Breast epithelium (tissue), 4 donors: ENCODE results near the gene PRDM2. TPM values are rescaled to one million over a fixed set of nuclear protein-coding genes. Genes with fewer than 3 reads are reported as not detected.

ENCODE experiments used
- DNase-seq, 2 donors: peaks; one replicate each; pipeline ENCODE4 v3.0.0-alpha.2; 2019; ENCODE audit warnings: low spot score in 2 of 2
- H3K27ac ChIP-seq, 2 donors: fragments of 200-600 bp; sonication (generic) in 1 of 2; one replicate each; pipeline ENCODE4 v1.5.1; 2016 to 2019; ENCODE audit warnings: mild to moderate bottlenecking in 1 of 2
- H3K27me3 ChIP-seq, 2 donors: fragments of 200-600 bp; sonication (generic) in 1 of 2; one replicate each; pipeline versions ENCODE4 v1.5.1 to v1.6.0; 2017 to 2019; ENCODE audit warnings: control low read depth in 1 of 2, mild to moderate bottlenecking in 1 of 2
- H3K36me3 ChIP-seq: fragments of 200-600 bp; one replicate; pipeline ENCODE4 v1.5.1; 2019
- H3K4me1 ChIP-seq, 2 donors: fragments of 200-600 bp; sonication (generic); one replicate each; pipeline ENCODE4 v1.5.1; 2016 to 2019; ENCODE audit warnings: control low read depth in 1 of 2
- H3K4me3 ChIP-seq, 3 donors: fragments of 200-600 bp; sonication (generic); 1 replicate in 2 of 3; 2 replicates in 1 of 3; pipeline ENCODE4 v1.5.1; 2016 to 2019; ENCODE audit warnings: mild to moderate bottlenecking in 3 of 3, moderate library complexity in 2 of 3
- H3K9me3 ChIP-seq, 2 donors: fragments of 200-600 bp; sonication (generic) in 1 of 2; one replicate each; pipeline ENCODE4 v1.5.1; 2016 to 2019; ENCODE audit warnings: control low read depth in 1 of 2
- POLR2A ChIP-seq: fragments of 450-650 bp; IDR thresholded peaks from one replicate; pipeline ENCODE4 v1.6.1; 2016; ENCODE audit warnings: antibody characterized with exemption, mild to moderate bottlenecking, moderate library complexity
- POLR2AphosphoS5 ChIP-seq, 3 donors: sonication (generic); formaldehyde crosslinking; IDR thresholded peaks; one replicate each; pipeline ENCODE4 v1.6.1; 2017; ENCODE audit warnings: antibody characterized with exemption in 3 of 3
- intact Hi-C: fragments of 100-400 bp; cut with DNase I; formaldehyde crosslinking; loops from one replicate; pipeline ENCODE4 v1.15.1; 2023; ENCODE audit warnings: low total_unique reads
- total RNA-seq, 3 donors: library from RNA; depleted of rRNA; stranded (reverse); fragments of >200 nt; gene quantifications; one replicate each; pipeline ENCODE4 v1.1.0, GENCODE V29; 2016
- TF ChIP-seq, protein P1 (sequence below), 3 donors: fragments of 450-650 bp; IDR thresholded peaks; one replicate each; pipeline ENCODE4 v1.5.1; 2016 to 2017; ENCODE audit warnings: antibody characterized with exemption in 3 of 3, mild to moderate bottlenecking in 3 of 3, moderate library complexity in 3 of 3

Gene PRDM2
- total RNA-seq, 3 donors from 2014 or later = 45.6 to 57.1 (median 47.2) TPM

DNA sequence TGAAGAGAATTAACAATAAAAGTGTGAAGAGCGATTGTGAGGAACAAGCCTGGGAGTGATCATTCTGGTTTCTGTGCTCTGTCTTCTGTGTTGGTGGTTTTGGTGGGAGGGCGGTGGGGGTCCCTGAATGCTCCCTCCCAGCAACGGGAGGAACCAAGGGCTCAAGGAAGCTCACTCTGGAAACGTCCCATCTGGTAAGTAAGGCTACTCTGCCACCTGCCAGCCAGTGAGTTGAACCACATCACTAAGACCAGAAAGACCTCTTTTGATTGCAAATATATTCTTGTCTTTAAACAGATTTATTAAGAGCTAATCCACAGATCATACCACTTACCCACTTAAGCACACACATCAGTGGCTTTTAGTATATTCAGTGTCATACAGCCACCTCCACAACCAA lies 125.0 kb downstream of the PRDM2 start:
- intact Hi-C loops = no loop called here
- peak in 1 of 2 donors; percentile 15 for DNase-seq
- Histone ChIP-seq H3K36me3 (no peaks in the 10 kb centered on the region), H3K27ac (no peak overlapping the region), H3K4me1 (peaks cover 0 to 4% of the 10 kb centered on the region in 2 donors), H3K27me3 (no peaks in the 10 kb centered on the region), H3K4me3 (no peak overlapping the region), H3K9me3 (no peaks in the 10 kb centered on the region)
- TF ChIP-seq POLR2AphosphoS5 (IDR thresholded peaks at IDR 0.05) = no peak
- TF ChIP-seq, protein P1, sequence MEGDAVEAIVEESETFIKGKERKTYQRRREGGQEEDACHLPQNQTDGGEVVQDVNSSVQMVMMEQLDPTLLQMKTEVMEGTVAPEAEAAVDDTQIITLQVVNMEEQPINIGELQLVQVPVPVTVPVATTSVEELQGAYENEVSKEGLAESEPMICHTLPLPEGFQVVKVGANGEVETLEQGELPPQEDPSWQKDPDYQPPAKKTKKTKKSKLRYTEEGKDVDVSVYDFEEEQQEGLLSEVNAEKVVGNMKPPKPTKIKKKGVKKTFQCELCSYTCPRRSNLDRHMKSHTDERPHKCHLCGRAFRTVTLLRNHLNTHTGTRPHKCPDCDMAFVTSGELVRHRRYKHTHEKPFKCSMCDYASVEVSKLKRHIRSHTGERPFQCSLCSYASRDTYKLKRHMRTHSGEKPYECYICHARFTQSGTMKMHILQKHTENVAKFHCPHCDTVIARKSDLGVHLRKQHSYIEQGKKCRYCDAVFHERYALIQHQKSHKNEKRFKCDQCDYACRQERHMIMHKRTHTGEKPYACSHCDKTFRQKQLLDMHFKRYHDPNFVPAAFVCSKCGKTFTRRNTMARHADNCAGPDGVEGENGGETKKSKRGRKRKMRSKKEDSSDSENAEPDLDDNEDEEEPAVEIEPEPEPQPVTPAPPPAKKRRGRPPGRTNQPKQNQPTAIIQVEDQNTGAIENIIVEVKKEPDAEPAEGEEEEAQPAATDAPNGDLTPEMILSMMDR (IDR thresholded peaks at IDR 0.05) = no peak

DNA sequence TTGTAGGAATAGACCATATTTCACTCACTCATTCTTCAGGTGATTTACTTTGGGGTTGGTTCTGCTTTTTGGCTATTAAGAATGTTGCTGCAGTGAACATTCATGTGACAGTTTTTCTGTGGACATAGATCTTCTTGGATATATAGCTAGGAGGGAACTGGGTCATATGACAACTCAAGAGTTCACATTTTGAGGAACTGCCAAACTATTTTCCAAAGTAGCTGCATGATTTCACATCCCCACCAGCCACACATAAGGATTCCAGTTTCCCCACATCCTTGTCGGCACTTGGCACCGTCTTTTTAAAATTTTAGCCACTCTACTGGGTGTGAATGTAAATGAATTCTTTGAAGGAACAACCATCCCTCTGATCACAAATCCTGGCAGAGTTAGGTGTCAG lies 126.0 kb downstream of the PRDM2 start:
- Histone ChIP-seq H3K36me3 (no peaks in the 10 kb centered on the region), H3K4me1 (peaks cover 0 to 4% of the 10 kb centered on the region in 2 donors), H3K27me3 (no peaks in the 10 kb centered on the region), H3K27ac (no peak overlapping the region), H3K4me3 (no peak overlapping the region), H3K9me3 (no peaks in the 10 kb centered on the region)
- no peak for DNase-seq
- intact Hi-C loops = no loop called here
- TF ChIP-seq POLR2A = no peak
- TF ChIP-seq, protein P1 (IDR thresholded peaks at IDR 0.05) = no peak
- TF ChIP-seq POLR2AphosphoS5 (IDR thresholded peaks at IDR 0.05) = no peak

DNA sequence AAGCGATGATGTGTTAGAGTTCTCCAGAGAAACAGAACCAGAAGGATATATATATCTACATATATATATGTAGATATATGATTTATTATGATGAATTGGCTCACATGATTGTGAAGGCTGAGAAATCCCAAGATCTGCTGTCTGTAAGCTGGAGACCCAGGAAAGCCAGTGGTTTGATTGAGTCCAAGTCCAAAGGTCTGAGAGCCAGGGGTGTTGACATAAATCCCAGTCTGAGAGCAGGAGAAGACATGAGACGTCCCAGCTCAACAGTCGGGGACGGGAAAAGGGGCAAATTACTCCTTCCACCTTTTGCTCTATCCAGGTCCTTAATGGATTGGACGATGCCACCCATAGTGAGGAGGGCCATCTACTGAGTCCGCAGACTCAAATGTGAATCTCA lies 126.6 kb downstream of the PRDM2 start:
- Histone ChIP-seq H3K9me3 (no peaks in the 10 kb centered on the region), H3K4me1 (peaks cover 0 to 4% of the 10 kb centered on the region in 2 donors), H3K36me3 (no peaks in the 10 kb centered on the region), H3K27ac (no peak overlapping the region), H3K27me3 (no peaks in the 10 kb centered on the region), H3K4me3 (no peak overlapping the region)
- intact Hi-C loops = no loop called here
- DNase-seq = peak in 1 of 2 donors; percentile 7
- no peak for TF ChIP-seq POLR2AphosphoS5 (IDR thresholded peaks at IDR 0.05)

DNA sequence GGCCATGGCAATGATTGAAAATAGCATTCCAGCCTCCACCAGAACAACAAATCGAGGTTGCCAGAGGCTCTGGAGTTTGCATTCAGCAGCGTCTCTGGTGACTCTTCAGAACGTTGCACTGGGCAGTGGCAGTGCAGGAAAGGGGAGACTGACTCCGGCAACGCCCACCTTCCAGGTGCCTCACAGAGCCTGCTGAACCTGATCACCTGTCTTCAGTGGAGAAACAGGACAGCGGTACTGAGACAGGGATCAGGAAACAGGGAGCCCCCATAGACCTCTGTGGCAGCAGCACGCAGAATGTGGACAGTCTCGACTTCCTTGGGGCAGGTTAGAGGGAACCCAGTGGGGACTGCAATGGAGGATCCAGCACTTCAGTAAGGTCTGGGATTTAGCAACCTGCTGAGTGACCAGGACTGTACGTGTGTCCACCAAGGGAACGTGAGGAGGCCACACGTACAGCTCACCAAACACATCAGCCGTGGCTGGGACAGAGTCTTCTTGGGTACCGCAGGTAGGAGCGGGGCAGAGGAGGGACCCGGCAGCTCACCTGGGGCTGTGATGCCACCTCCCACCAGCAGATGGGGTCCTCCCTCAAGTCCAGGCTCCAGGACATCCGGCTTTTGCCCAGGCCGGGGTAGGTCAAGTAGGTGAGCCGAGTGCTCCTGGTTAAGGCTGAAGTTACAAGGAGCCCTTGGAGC lies 128.6 kb downstream of the PRDM2 start:
- TF ChIP-seq, protein P1 (IDR thresholded peaks at IDR 0.05) = peak; percentile 22 to 61 (median 52)
- TF ChIP-seq POLR2AphosphoS5 (IDR thresholded peaks at IDR 0.05) = no peak
- TF ChIP-seq POLR2A = no peak
- Histone ChIP-seq H3K36me3 (no peaks in the 10 kb centered on the region), H3K27ac (no peak overlapping the region), H3K27me3 (no peaks in the 10 kb centered on the region), H3K9me3 (no peaks in the 10 kb centered on the region), H3K4me3 (peak overlapping the region in 1 of 3 donors; percentile 32), H3K4me1 (peaks cover 0 to 4% of the 10 kb centered on the region in 2 donors)
- DNase-seq = peak; percentile 12 to 67
- intact Hi-C loops = no loop called here

DNA sequence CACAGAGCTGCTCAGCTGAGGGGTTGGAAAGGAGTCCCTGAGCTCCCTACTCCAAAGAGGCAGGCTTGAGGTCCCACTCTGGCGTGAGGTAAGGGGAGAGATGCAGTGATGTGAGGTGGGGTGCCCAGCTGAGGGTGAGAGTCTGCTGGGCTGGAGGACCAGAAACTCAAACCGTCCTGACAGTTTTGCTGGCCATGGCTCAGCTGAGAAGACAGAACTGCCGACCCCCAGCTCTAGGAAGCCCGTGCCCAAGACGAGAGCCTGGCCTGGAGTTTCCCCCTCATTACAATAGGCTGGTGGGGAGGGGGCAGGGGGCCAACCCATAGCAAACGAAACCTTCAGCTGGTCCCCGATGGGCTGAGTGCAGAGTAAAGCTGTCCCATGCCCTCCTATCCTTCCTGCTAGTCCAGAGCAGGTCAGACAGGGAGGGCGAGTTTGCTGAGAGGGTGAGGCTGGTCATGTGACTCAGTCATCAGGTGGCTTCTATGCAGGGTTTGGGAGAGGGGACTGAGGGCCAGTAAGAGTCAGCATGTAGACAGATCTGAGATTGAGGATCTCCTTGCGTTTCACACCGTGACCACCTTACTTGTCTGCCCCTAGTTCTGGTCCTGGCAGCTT lies 129.3 kb downstream of the PRDM2 start:
- intact Hi-C loops = no loop called here
- Histone ChIP-seq H3K4me3 (peak overlapping the region in 1 of 3 donors; percentile 32), H3K4me1 (peaks cover 0 to 4% of the 10 kb centered on the region in 2 donors), H3K36me3 (no peaks in the 10 kb centered on the region), H3K27me3 (no peaks in the 10 kb centered on the region), H3K9me3 (no peaks in the 10 kb centered on the region), H3K27ac (no peak overlapping the region)
- no peak for TF ChIP-seq POLR2A
- TF ChIP-seq, protein P1 (IDR thresholded peaks at IDR 0.05) = no peak
- TF ChIP-seq POLR2AphosphoS5 (IDR thresholded peaks at IDR 0.05) = no peak
- DNase-seq = no peak
